ENCODE measurements around the gene EPHB1.

DNA sequence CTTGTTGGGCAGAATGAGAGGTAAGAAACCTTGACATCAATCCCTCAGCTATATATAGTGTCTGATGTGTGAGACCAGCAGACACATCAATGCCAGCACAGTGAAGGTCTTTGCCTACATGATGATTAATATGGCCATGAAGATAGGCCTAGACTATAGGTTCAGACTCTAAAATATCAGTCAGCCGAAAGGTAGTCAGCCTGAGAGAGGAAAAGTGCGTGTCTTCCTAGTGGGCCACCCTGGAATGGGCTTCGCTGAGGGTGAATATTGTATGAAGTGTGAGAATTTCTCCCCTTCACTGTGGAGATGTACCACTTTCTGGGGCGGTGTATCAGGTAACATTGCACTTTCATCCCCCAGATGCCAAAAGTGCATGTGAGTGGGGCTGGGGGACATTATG is 33.0 kb upstream of the EPHB1 start:
- TF ChIP-seq, protein P1, sequence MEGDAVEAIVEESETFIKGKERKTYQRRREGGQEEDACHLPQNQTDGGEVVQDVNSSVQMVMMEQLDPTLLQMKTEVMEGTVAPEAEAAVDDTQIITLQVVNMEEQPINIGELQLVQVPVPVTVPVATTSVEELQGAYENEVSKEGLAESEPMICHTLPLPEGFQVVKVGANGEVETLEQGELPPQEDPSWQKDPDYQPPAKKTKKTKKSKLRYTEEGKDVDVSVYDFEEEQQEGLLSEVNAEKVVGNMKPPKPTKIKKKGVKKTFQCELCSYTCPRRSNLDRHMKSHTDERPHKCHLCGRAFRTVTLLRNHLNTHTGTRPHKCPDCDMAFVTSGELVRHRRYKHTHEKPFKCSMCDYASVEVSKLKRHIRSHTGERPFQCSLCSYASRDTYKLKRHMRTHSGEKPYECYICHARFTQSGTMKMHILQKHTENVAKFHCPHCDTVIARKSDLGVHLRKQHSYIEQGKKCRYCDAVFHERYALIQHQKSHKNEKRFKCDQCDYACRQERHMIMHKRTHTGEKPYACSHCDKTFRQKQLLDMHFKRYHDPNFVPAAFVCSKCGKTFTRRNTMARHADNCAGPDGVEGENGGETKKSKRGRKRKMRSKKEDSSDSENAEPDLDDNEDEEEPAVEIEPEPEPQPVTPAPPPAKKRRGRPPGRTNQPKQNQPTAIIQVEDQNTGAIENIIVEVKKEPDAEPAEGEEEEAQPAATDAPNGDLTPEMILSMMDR (IDR thresholded peaks at IDR 0.05 in 4 of 5, conservative IDR thresholded peaks at IDR 0.05 in 1 of 5), result no peak
- no peak for TF ChIP-seq POLR2A (IDR thresholded peaks at IDR 0.05)
